Stimulated activated naive CD8-positive, alpha-beta T cell treated with anti-CD3 and anti-CD28 coated beads, Interleukin-15, Interleukin-2, amounts not matched to agents 100 U/mL and 50 U/mL, for 24 hours (primary cell): ENCODE results near the gene PIKFYVE.
A peak's percentile ranks its signal among the peaks of the same experiment; 100 is the strongest.
"Not testable (repeated sequence)": the region's sequence is repeated elsewhere in the genome, so short reads cannot be mapped to it uniquely, and the experiment has no call there.

Experiments used
- ATAC-seq: fragments of 150-1000 bp; cut with Tn5 transposase; one replicate; pipeline ENCODE4 v1.10.0; 2021
- DNase-seq: peaks from one replicate; pipeline ENCODE4 v3.0.0; 2021

The PIKFYVE gene, protein sequence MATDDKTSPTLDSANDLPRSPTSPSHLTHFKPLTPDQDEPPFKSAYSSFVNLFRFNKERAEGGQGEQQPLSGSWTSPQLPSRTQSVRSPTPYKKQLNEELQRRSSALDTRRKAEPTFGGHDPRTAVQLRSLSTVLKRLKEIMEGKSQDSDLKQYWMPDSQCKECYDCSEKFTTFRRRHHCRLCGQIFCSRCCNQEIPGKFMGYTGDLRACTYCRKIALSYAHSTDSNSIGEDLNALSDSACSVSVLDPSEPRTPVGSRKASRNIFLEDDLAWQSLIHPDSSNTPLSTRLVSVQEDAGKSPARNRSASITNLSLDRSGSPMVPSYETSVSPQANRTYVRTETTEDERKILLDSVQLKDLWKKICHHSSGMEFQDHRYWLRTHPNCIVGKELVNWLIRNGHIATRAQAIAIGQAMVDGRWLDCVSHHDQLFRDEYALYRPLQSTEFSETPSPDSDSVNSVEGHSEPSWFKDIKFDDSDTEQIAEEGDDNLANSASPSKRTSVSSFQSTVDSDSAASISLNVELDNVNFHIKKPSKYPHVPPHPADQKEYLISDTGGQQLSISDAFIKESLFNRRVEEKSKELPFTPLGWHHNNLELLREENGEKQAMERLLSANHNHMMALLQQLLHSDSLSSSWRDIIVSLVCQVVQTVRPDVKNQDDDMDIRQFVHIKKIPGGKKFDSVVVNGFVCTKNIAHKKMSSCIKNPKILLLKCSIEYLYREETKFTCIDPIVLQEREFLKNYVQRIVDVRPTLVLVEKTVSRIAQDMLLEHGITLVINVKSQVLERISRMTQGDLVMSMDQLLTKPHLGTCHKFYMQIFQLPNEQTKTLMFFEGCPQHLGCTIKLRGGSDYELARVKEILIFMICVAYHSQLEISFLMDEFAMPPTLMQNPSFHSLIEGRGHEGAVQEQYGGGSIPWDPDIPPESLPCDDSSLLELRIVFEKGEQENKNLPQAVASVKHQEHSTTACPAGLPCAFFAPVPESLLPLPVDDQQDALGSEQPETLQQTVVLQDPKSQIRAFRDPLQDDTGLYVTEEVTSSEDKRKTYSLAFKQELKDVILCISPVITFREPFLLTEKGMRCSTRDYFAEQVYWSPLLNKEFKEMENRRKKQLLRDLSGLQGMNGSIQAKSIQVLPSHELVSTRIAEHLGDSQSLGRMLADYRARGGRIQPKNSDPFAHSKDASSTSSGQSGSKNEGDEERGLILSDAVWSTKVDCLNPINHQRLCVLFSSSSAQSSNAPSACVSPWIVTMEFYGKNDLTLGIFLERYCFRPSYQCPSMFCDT (N-terminal part only)

DNA sequence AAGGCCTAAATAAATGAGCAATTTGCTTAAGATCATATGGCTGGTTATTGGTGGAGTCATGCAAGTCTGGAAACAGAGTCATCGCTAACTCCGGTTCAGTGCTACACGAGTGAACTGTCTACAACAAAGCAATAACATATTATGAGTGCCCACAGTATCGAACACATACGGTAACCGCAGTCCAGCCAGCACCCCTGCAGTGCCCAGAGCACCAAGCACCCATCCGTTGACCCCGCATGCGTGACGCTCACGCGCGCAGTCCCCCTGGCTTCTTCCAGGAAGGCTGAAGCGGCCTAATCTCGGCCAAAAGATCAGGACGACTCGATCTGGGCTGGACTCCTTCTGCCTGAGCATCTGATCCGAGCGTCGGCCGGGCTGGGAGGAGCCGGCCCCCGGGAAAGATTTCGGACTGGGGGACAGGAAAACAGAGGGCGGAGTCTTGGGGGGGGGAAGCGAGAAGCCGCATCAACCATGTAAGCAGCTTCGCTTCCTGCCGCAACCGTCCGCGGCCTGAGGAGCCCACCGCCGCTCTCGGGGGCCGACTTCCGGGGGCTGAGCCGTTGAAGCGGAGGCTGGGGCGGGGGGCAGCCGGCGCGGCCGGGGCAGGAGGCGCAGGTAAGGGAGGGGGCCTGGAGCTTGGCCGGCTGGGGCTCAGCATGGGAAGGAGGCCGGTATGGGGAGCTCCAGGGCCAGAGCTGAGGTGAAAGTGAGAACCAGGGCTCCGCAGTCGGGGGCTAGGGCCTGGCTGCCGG lies at the start of gene PIKFYVE:
Gene PIKFYVE, plus strand, starts transcription at position 455 of the 752 bp plus-strand sequence. CDS start 5,265 bp downstream, outside the sequence.
- ATAC-seq (peak; percentile 94), DNase-seq (peak; percentile 90)

DNA sequence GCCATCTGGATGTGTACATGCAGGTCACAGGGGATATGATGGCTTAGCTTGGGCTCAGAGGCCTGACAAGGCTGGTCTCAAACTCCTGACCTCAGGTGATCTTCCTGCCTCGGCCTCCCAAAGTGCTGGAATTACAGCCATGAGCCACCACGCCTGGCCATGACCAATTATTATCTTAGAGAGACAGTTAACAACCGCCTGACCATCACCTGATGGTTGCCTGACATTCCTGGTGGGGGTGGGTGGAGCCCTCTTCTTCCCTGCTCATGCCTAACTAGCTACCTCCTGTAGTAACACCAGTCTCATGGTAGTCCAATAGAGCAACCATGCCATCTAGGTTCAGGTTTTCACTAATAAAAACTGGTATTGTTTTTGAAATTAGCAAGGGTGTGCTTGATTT lies 44.2 kb upstream of the PIKFYVE start:
- ATAC-seq, DNase-seq: not testable (repeated sequence)

DNA sequence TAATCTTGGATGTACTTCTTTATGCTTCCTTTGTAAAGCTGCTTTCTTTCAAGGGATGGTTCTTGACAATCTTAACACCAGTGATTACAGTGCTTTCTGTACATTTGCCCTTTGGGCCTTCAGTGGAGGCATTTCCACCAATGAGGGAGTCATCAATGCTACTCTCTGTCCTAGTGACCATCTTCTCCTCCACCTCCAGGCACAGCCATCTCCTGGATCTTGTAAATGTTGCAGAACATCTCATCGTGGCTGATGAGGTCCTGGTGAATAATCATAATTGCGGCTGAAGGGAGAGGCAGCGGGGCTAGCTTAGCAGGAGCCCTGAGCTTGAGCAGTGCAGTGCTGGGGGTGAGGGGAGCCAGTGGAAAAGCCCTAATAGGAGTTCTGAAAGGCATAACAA lies 43.7 kb upstream of the PIKFYVE start:
- ATAC-seq (peak; percentile 32), DNase-seq (no peak)

DNA sequence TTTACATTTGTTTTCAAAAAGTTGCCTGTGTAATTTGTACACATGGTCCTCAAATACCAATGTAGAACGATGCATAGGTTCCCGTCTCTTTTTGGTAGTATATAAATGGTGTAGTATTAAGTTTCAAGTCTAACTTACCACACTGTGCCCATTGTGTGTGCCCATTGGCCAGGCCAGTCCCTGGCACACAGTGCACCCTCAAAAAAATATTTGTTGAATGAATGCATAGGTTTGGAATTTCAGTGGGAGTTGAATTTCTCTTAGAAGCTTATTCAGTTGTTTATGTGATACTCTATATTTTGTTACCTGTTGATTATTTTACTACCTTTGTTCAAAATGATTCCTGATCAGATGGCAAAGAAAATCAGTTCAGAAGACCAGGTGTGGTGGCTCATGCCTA lies 41.3 kb upstream of the PIKFYVE start:
- DNase-seq (no peak), ATAC-seq (no peak)

DNA sequence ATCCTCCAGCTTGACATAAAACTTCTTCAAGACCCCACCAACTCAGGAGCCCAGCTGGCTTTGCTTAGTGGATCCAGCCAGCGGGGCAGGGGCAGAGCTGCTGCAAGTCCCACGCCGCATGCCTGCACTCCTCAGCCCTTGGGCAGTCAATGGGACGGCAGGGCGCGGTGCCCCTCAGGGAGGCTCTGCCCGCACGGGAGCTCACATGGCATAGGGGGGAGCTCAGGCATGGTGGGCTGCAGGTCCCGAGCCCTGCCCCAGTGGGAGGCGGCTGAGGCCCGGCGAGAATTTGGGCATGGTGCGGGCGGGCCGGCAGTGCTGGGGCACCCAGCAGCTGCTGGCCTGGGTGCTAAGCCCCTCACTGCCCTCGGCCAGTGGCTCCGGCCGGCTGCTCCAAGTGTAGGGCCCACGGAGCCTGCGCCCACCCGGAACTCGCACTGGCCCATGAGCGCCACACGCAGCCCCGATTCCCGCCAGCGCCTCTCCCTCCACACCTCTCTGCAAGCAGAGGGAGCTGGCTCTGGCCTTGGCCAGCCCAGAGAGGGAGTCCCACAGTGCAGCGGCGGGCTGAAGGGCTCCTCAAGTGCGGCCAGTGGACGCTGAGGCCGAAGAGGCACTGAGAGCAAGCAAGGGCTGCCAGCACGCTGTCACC lies 38.3 kb upstream of the PIKFYVE start:
- DNase-seq (no peak), ATAC-seq (no peak)

DNA sequence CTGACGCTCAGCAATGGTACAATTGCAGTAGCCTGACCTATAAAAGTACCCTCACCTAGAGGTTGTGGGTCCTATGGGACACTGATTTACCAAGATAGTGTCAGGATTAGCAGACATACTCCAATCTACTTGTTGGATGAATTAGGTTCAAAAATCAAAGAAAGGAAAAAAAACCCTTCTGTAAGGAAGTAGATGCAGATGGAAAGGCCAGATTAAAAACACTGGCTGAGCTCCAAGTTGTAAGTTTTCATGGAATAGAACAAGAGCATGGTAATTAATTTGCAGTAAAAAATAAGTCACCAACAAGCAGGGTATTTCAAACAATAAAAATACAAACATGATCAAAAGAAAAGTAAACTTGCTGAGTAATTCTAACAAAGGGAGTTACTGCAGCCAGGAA lies 37.6 kb upstream of the PIKFYVE start:
- no peak for ATAC-seq
- no peak for DNase-seq

DNA sequence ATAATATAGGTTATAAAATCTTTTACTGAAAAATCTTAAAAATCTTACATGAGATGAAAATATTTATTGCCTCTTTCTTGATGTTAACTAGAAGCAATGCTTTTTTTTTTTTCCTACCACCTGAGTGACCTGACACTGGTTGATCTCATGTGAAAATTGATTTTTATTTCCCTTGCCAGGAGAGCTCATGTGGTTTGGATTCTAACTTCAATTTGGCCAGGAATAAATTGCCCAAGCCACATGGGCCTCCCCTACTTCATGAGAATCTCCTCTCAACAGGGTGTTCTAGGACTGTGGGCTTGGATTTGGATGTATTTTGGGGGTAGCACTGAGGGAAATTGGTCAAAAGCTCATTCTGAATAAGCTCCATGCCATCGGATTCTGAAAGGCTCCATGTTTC lies 31.3 kb upstream of the PIKFYVE start:
- ATAC-seq, result no peak
- no peak for DNase-seq

DNA sequence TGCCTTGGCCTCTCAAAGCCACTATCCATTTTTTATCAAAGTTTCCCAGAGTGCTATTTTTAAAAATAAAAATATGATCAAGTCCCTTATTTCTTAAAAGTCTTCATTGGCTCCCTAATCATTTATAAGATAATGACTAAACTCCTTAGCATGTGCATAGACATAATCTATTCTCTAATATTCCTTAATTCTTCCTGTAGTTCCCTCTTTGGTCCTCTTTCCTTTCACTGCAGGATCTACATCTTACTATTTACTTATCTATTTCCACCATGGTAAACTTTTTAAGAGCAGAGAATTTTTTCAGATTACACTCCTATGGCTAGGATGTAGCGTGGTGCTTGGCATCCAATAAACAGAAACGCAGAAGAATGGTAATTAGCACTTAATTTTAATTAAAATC lies 30.2 kb upstream of the PIKFYVE start:
- ATAC-seq (no peak), DNase-seq (no peak)

DNA sequence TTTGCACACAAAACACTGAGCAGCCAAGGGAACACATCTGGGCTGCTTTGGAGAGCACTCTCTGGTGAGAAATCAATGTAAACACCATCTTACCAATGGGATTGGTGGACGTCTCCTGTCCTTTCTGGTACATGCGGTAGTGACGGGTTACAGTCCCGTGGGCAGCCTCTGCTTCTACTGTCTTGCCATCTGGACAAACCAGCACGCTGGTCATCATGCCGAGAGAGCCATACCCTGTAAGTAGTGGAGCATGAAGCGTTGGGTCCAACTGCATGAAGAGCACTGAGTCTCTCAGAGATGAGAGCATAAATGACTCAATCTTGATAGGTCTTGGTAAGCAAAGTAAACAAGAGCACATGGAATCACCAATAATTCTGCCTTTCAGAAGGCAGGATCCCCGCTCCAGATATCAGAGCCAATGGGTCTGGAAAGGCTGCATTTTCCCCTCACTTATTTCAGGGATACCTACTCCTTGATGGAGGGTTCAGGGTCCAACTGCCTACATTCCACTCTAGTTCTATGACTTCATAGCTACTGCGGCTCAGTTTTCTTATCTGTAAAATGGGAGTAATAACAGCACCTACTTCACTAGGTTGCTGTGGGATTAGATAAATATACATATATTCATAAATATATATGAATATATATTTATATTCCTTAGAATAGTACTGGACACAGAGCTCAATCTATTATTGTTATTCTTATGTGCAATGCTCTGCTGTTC lies 26.1 kb upstream of the PIKFYVE start:
- no peak for DNase-seq
- no peak for ATAC-seq

DNA sequence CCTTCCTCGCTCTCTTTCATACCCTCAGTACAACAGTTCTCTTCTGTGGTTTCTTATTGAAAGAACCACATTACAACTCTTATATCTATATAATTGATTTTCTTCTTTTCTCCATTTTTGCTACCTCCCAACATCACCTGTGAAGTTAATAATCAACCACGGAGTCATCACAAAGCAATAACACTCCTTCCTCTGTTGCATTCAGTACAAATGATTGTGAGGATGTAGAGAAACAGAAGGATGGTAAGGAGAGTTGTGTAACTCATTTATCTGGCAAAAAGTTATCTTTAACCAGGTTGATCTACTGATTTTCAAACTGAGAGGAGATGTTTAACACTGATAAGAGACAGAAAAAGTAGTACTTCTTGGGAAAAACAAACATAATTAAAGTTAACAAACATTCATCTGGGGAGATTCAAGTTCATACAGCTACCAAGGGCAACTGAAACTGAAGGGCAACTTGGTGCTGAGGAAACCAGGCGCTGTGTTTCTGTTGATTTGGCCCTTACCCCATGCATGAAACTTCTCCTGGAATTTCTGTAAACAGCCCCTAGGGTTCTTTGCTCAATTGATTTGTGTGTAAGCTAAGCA lies 25.3 kb upstream of the PIKFYVE start:
- ATAC-seq, result no peak
- DNase-seq, result no peak

DNA sequence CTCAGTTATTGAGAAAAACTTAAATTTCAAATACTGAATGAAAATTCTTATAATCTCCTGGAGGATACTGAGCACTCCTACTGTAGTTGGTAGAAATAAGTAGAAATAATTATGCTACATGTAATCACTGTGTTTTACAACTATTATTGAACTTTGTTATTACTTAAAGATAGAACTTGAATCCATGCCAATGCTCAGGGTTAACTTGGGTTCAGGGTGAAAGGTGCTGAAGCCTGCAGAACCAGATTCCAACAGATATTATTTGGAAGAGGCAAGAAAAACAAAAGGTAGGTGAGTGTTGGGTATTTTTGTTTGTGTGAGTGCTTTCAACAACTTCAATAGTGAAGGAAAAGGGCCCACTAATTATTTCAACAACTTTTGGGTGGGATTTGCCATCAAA lies 21.6 kb upstream of the PIKFYVE start:
- no peak for DNase-seq
- no peak for ATAC-seq

DNA sequence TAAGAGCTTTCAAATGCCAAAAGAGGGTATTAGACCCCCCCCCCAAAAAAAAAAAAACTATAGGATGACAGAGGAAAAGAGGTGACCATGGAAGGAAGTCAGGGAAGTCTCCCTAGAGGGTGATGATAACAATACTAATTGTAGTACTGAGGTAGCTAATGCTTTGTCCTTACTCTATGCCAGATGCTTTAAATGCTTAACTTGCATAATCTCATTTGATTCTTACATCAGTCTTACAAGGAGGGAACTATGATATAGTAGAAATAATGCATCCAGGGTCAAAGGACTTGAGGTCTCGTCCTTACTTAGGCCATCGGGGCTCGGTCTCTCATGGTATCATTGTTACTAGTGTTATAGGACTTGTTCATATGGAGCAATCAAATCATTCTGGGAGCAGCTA lies 20.3 kb upstream of the PIKFYVE start:
- ATAC-seq (no peak), DNase-seq (no peak)

DNA sequence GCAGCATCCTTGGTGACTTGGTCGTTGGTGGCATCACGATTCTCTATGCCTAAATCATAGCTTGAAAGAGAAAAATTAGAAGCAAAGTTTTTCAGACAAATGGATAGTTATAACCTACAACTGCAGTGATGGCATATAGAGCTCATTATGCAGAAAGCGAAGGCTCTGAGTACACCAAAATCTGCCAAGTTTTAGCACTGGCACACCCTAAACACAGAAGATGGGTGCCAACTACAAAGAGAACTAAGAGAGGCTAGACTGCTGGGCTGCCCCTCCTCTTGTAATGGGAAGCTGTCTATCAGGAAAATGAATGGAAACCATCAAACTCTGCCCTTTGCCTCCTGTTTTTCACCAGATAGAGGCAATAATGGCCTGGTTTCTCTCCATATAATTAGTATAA lies 17.5 kb upstream of the PIKFYVE start:
- DNase-seq (no peak), ATAC-seq (no peak)

DNA sequence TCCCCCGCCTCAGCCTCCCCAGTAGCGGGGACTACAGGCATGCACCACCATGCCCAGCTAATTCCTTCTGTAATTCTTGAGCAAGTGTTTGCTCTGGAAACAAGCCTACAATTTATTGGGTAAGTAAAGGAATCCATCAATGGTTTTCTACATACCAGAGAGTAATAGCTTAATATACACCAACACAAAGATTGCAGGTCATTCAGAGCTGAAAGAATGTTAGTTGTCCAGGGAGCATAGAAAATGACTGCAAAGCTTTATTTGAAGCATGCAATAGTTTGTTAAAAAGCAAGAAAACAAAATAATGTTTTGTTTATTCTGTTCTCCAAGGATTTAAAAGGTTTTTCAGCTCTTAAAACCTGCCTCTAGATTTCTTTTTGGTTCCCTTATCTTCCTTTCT lies 16.8 kb upstream of the PIKFYVE start:
- ATAC-seq (no peak), DNase-seq (no peak)

DNA sequence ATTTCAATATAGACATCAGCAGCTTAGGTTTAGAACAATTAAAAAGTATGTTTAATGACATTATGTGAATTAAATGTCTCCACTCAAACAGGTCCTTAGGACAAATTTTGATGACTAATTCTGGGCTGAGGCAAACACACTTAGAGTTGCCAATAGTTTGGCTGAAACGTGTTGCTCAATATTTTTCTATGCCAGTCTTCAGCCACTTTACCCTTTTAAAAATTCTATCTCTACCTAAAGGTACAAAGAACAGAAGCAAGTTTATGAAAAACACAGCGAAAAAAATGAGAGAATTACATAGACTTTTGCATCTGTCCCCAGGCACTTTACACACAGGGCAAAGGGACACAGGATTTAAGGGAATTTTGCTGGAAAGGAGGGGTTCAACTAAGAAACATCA lies 15.7 kb upstream of the PIKFYVE start:
- no peak for DNase-seq

DNA sequence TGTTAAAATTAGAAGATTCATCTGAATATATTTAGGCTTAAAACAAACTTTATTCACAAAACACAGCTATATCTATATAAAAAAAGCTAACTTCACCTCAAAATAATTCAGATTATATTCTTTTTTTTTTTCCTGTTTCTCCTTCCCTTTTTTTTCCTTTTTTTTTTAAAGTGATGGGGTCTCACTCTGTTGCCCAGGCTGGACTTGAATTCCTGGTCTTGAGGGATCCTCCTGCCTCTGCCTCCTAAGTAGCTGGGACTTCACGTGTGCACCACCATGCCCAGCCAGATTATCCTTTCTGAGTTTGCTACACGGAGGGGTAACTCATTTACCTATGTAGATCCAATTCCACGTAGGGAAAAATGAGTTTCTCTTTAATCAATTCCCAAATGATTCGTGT lies 15.0 kb upstream of the PIKFYVE start:
- DNase-seq (no peak), ATAC-seq (no peak)

More for the DNA sequence above, 15.7 kb upstream of the PIKFYVE start:
- ATAC-seq, result no peak

DNA sequence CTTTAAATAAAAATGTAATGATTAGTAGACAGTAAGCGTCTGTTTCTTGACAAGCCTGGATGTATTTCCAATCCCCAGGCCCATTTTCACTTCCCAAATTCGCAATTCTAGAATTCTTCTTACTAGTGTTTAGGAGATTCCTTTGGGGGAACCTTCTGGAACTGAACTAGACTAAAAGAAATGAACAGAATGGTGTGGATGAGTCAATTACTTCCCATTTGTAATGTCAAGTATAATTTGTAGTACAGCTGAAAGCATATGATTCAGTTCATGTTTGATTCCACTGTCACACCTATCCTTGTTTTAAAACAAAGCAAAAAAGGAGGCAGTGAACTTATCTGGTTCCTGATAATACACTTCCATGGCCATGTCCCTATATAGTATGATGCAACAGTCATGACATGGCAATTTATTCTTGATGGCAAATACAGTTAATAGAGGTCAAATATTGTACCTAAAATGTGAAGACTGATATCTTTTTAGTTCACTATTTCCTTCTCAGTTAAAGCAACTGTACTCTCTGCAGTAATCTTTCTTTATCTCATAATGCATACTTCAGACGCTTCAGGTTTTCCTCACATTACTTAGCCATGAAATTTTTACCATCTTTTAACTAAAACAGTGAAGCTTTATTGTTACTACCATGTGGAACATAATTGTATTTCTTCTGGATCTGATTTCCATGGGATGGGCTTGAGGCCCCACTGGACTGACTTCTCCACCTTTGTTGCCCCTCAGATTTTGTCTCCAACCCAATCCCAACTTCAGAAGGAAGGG lies 13.2 kb upstream of the PIKFYVE start:
- DNase-seq (no peak), ATAC-seq (no peak)

DNA sequence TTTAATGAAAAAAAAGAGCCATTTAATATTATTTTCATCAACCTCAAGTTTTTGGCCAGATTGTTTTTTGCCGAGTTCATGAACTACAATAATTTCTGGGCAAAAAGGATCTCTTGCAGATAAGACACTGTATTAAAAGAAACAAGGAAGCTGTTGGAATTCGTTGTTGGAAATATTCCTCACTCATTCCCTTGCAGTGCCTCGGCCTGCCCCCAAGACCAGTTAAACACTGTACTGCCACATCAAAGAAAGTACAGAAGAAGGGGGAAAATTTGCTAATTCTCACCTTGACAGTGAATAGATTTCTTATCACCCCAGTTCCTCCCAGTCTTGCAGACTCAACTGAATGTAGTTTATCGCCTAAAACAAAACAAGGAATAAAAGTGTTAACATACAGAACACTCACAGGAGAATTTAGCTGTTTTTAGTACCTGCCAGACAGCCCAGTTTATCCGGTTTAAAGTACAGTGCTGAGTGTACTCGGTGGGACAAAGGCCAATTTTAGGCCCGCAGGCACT lies 12.4 kb upstream of the PIKFYVE start:
- DNase-seq (no peak), ATAC-seq (no peak)
